GM12872 (cell line): Measurements from ENCODE around the gene ACTL8.

Experiments used
- TF ChIP-seq, protein P1 (sequence below): IDR thresholded peaks from 3 replicates; pipeline ENCODE4 v1.5.1; 2011; ENCODE audit warnings: low read depth, mild to moderate bottlenecking, low read length, moderate library complexity; ENCODE audit not compliant: insufficient read depth

ACTL8 gene

GRCh38 chr1:17735348-17735747, 19.8 kb upstream of the ACTL8 start:
- TF ChIP-seq, protein P1, sequence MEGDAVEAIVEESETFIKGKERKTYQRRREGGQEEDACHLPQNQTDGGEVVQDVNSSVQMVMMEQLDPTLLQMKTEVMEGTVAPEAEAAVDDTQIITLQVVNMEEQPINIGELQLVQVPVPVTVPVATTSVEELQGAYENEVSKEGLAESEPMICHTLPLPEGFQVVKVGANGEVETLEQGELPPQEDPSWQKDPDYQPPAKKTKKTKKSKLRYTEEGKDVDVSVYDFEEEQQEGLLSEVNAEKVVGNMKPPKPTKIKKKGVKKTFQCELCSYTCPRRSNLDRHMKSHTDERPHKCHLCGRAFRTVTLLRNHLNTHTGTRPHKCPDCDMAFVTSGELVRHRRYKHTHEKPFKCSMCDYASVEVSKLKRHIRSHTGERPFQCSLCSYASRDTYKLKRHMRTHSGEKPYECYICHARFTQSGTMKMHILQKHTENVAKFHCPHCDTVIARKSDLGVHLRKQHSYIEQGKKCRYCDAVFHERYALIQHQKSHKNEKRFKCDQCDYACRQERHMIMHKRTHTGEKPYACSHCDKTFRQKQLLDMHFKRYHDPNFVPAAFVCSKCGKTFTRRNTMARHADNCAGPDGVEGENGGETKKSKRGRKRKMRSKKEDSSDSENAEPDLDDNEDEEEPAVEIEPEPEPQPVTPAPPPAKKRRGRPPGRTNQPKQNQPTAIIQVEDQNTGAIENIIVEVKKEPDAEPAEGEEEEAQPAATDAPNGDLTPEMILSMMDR, result no peak

- TF ChIP-seq, protein P1, result no peak
Measured at GRCh38 chr1:17735793-17736192, 19.3 kb upstream of the ACTL8 start.

DNA sequence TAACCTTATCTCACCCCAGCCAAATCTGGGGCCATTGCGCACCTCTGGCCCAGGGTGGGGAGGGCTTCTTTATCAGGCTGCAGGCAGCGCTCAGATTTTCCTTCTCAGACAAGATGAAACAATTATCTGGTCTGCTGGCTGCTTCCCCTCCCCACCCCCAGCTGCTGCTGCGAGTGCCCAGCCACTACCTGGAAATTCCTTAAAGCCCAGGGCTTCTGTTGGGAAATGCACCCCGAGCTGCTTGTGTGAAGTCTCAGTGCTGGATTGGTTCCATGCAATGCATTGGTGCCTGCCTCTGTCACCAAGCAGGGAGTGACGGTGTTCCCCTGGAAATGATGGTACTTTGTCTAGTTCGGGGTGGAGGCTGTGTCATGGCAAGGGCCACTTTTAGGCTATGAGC, 18.5 kb upstream of the ACTL8 start:
- TF ChIP-seq, protein P1, result no peak

GRCh38 chr1:17739050-17739449, 16.1 kb upstream of the ACTL8 start:
- TF ChIP-seq, protein P1, result no peak

DNA sequence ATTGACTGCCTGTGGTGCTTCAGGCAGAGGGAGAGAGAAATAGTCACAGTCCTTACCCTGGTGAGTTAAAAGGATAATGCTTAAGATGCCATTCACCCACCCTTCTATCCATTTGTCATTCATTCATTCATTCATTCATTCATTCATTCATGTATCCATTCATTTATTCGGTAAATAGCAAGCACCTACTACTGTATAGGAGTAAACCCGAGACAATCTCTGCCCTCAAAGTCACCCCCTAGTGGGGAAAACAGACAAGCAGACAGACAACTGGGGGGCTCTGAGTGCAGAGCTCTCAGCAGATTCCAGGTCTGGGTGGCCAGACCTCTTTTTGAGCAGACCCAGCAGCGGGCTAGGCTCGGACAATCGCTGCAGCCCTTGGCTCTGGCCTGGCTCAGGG, 14.1 kb upstream of the ACTL8 start:
- TF ChIP-seq, protein P1, result 0 out of 3 replicates have a peak, but pooled peaks have one; percentile 7

- TF ChIP-seq, protein P1, result no peak
Measured at GRCh38 chr1:17742583-17742982, 12.6 kb upstream of the ACTL8 start.

GRCh38 chr1:17743008-17743647, 12.0 kb upstream of the ACTL8 start:
- TF ChIP-seq, protein P1, result no peak
